Measurements from ENCODE around the gene IGSF3.

DNA sequence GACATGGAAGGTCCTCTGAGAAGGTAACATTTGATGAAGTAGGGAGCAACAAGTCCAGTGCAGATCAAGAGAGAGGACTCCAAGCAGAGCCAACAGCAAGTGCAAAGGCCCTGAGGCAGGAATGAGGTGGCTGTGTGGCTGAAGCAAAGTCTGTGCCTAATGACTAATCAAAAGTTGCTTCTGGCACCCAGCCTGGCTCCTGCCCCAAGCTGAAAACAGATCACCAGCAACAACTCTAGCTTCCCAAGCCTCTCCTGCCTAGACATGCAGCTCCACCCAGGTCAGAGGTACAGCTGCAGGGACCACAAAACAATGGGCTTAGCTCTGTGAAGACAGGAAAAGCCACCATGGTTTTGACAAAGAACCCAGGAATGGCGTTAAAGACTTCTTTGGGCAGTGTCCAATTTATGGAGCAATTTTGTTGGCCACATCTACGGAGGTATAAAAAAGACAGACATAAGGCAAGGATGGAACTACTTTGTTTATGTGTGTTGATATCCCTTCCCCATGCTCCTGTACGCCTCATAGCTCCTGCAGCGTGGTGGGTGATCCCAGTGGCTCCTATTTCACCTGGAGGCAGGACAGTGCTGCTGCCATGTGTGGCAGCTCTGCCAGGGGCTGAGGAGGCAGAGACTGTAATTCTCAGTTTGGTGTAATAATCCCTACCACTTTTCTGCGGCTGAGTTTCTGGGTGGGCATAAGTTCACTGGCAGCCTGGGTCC lies 26.4 kb upstream of the IGSF3 start:
- TF ChIP-seq, protein P1, sequence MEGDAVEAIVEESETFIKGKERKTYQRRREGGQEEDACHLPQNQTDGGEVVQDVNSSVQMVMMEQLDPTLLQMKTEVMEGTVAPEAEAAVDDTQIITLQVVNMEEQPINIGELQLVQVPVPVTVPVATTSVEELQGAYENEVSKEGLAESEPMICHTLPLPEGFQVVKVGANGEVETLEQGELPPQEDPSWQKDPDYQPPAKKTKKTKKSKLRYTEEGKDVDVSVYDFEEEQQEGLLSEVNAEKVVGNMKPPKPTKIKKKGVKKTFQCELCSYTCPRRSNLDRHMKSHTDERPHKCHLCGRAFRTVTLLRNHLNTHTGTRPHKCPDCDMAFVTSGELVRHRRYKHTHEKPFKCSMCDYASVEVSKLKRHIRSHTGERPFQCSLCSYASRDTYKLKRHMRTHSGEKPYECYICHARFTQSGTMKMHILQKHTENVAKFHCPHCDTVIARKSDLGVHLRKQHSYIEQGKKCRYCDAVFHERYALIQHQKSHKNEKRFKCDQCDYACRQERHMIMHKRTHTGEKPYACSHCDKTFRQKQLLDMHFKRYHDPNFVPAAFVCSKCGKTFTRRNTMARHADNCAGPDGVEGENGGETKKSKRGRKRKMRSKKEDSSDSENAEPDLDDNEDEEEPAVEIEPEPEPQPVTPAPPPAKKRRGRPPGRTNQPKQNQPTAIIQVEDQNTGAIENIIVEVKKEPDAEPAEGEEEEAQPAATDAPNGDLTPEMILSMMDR (IDR thresholded peaks at IDR 0.05) = no peak
- no peak for TF ChIP-seq POLR2A (IDR thresholded peaks at IDR 0.05)

All from Peyer's patch (tissue), 4 donors.